GM19193 (cell line): Measurements from ENCODE around the gene SPA17.

Source experiments
- POLR2A ChIP-seq: IDR thresholded peaks from 4 replicates; pipeline ENCODE4 v1.6.1; 2011; ENCODE audit not compliant: insufficient read depth, insufficient read length; ENCODE audit errors: extremely low read depth

SPA17 gene

DNA sequence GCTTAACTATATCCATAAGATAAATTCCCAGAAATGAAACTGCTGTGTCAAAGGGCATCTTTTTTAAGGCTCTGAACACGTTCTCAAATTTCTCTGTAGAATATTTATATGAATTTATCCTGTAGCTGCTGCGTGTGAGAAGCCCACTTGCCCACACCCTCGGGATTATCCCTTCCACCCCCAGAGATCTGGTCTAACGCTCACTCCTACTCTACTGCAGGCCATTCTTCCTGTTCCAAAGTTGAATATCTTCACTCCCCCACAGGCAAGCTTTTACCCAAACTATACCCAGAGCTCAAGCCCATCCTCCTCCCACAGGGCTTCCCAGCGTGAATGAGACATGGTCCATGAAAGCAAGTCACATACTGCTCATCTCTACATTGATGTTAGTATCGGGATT, 25.1 kb upstream of the SPA17 start:
- TF ChIP-seq POLR2A, result no peak

DNA sequence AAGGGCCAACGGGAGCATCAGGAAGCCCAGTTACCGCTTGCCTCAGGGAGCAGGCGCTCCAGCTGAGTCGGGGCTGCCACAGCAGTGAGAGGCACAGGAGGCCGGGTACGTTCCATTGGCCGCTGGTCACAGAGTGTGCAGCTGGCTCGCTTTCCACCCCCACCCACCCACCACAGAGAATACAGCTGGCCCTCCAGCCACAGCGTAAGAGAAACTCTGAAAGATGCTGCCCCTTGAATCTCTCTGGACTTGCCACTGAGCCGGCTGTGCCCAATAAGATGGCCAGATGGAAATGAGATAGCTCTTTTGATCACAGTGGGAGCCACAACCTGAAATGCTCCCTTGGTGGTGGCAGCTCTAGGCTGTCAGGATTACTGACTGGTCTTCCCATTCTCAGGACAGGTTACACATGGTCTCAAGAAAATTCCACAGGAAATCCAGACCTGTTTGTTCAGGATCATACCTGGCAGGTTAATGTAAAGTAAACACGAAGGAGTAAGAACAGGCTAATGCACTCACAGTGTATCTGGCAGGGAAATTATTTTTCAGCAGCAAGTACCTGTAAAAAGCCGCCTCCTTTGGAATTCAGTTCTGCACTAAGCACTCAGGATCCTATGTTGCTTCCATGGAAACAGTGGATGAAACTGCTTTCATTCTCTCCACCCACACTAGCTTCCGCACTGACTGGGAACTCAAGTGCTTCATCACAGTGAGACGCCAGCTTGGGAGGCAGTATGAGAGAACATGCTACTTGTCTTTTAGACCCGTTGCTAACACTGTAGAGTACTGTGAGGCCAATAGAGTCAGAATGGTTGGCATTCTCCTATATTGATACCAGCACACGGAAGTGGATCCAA, 16.7 kb upstream of the SPA17 start:
- no peak for TF ChIP-seq POLR2A

DNA sequence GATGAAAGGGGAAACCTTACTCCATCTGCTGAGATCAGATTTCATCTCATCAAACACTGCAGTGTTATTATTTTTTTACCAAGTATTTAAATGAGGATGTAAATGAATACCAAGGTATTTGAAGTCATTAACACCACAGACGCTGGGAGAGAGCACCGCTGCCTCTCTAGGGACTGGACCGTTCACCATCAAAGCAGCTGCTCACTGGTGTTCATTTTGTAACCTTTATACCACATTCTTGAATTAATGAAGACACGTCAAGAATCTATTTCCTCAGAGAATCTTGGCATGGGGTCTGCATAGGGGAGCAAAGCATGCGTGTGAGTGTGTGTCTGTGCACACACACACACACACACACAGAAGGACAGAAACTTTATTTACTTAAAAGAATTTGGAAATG, 15.8 kb upstream of the SPA17 start:
- no peak for TF ChIP-seq POLR2A

DNA sequence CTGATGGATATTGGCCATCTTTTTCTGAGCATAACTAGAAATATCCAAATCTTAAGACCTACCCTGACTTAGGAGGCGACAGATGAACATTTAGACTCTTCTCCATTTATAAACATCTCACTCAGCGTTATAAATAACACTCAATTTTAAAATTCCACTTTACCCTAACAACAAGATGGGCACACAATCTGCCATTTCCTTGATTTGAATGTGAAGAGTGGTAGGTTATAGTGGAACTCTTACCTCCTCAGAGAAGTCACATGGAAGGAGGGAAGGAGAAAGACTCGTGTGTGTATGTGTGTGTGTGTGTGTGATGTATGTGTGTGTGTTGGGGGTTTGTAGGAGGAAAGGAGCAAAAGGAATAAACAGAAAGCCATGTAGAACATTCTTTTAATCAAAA, 15.2 kb upstream of the SPA17 start:
- TF ChIP-seq POLR2A, result no peak

DNA sequence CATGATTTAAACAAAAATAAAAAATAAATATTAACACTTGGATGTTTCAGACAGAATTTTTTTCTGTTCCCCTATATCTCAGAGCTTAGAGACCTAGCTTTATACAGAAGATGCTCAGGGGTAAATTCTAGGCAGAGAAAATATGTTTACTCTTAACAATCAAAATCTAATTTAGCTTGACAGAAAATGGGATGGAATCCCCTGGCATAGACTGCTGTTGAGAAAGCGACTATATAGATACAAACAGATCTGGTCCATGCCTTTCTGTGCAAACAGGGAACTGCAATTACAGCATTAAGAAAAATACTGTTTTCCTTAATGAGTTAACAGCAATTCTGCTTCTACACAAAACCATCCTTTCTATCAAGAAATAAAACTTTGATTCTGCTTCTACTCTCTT, 14.7 kb upstream of the SPA17 start:
- TF ChIP-seq POLR2A, result no peak

DNA sequence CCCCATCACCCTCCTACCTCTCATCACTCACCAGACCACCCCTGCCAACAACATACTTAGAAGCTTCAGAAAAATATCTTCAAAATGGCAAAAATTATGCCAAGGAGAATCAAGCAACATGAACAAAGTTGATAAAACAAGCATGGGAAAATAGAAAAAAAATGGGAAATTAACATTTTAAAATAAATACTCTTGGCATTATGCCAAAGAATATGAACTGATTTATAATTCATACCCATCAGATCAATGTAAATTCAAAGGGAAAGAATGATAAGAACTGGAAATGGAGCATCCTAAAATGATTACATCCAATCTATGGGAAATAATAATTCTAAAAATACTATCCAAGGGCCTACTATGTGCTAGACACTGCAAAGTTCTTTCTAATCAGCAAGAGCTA, 12.2 kb upstream of the SPA17 start:
- TF ChIP-seq POLR2A, result no peak

DNA sequence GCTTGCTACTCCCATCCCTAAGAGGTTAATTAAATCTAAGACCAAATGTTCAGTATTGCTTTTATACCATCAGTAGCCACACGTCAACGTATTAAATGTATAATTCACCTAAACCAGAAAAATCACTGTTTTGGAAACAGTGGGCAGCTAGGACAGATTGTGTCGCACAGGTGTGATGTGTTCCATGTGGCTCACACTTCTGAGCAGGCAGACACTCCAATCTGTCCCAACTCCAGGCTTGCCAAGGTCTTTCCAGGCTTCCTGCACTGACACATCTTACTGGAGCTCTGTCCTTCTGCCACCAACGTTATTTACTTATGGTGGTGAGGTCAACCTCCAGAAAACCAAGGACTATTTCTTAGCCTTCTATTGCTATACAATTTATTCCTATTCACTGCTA, 11.6 kb upstream of the SPA17 start:
- TF ChIP-seq POLR2A, result no peak

DNA sequence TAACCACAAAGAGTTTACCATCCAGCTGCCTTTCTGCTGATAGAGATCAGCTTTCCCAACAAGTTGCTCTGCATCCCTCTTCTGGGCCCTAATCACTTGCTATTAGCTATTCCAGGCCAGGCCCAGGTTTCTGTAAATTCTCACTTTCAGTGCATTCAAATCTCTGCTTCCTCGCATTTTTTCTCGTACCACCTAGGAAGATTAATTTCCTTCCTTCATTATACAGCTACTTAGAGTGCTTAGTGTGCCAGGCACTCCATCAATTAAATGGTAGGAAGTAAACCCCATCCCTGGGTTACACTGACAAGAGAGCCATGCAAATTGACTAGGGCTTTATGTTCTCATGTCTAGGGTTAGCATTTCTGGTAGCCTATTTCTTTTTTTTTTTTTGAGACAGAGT, 9.8 kb upstream of the SPA17 start:
- no peak for TF ChIP-seq POLR2A

DNA sequence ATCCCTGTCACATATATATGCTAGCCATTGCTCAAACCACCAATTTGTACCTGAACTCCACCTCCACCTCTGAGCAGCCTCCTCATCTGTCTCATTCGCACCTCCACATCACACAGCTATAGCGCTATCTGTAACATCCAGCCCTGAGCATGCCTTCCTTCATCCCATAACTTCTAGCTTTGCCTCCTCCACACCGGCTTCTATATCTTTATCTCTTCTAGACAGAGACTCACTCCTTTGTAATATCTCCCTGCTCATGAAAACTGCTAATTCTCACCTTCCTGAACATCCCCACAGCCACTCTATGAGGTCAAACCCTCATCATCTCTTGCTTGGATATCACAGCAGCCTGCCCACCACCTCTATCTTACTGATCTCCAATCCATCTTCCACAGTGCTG, 6.1 kb upstream of the SPA17 start:
- no peak for TF ChIP-seq POLR2A

DNA sequence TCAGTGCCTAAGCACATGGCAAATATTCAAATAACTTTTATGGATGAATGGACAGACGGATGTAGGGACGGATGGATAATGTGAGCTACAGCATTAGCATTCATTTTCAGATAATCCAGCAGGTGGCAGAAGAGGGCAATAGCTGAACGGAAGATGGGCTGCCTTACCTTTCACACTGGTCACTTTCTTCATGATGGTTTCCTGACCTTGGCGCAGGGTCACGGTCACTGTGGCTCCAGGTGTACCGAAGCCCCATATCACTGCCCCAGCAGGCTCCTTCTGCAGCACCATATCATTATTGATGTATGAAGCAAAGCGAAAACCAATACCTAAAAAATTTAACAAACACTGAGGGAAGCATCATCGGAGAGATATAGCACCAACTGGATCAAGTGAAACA, 4.5 kb upstream of the SPA17 start:
- no peak for TF ChIP-seq POLR2A

DNA sequence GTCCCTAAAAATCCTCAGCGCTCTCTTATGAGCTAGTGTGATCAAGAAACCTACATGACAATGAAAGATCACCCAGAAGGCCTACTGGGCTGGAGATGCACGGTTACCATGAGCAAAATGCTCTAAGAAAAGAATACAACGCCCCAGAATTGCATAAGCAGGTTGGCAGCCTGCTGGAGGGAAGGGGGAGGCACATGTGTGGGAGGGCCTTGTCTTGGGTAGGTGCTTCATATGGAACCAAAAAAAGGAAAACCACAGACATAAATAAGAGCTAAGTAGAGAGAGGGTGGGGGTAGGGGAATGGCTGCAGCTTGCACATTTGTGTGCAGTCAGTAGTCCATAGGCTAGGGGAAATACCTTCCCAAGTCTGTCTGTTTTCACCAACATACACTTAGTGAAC, 3.0 kb upstream of the SPA17 start:
- TF ChIP-seq POLR2A, result no peak

DNA sequence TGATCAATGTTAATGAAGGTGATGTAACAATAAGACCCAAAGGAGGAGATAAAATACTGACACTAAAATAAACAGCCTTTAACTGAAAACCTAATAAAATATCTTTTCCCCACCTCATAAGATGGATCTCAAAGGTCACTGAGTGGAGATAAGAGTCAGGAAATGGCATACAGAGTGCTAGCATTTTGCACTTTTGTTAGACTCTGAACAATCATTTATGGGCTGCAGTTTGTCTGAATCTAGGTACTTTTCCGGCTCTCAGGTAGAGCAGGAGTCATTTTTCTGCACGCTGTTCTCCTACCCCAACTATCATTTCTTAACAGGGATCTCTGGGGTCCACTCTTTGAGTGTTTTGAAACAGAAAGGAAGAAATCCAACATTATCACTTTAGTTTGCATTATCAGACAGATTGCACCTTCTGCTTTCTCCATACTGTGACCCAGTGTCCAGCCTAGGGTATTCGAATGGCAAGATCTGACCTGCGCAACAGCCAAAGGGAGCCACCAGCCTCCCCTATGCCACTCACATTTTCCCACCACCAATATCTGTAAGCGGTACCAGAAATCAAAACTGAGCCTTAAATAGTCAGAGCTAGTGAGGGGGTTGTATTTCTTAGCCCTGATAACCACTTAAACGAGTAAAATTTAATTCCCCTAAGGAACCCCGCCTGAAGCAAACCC, 1.0 kb upstream of the SPA17 start:
- no peak for TF ChIP-seq POLR2A

DNA sequence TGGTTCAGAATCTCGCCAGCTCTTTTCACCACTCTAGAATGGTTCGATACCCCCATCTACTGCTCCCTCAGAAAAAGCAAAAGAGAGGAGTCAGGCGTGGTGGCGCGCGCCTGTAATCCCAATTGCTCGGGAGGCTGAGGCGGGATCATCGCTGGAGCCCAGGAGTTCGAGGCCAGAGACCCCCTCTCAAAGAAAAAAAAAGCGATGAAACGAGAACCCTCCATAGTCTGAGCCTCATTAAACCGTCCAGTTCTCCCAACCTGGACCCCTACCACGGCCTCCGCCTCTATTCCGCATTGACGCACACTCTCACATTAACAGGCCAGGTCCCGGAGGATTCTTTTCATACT, 439 bp downstream of the SPA17 start:
- TF ChIP-seq POLR2A, result no peak

DNA sequence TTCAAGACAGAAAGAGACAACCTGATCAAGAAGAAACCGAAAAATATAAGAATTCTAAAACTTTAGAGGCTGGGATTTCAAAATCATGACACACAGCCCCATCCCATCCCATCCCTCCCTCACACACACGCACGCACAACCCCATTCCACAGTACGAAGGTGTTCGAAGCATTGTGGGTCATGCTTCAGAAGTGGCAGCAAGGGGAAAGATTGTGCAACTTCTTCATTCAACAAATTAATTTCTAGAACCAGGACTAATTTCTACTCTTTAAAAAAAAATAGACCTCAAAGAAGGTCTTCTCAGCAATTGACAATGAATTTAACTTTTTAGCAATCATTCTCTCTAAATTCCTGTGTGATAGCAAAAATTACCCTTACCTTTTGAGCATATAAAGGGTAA, 867 bp downstream of the SPA17 start:
- no peak for TF ChIP-seq POLR2A

DNA sequence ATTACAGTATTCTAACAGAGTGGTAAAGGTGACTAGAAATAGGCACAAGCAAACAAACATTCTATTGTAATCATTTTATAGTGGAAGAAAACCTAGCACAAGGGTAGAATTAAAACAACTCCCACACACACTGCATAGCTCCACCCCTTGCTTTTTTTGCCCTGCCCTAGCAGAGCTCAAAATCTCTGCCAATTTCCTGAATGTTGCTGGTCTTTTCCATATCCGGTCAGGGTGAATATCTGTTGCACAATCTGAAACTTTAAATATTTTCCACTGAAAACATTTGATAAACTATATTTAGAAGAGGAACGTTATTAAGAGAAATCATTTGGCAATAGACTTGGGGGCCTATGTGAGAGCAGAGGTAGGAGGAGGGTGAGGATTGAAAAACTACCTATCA, 2.7 kb downstream of the SPA17 start:
- TF ChIP-seq POLR2A, result no peak

DNA sequence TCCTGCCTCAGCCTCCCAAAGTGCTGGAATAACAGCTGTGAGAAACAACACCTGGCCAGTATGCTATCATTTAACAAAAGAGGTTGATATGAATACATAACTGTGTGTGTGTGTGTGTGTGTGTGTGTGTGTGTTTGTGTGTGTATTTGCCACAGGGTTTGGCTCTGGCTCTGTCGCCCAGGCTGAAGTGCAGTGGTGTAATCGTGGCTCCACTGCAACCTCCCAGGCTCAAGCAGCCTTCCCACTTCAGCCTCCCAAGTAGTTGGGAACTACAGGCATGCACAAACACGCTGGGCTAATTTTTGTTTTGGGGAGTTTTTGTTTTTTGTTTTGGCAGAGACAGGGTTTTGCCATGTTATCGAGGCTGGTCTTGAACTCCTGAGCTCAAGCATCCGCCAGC, 4.7 kb downstream of the SPA17 start:
- no peak for TF ChIP-seq POLR2A
